Suprapubic skin (tissue), 4 donors: ENCODE measurements around the gene GRK4. TPM values are rescaled to one million over a fixed set of nuclear protein-coding genes. Genes with fewer than 3 reads are reported as not detected.
A peak's percentile ranks its signal among the peaks of the same experiment; 100 is the strongest.

Experiments used
- DNase-seq, 2 donors: peaks; one replicate each; pipeline ENCODE4 v3.0.0-alpha.2; 2019; ENCODE audit warnings: low spot score in 2 of 2
- H3K27ac ChIP-seq: fragments of 200-600 bp; sonication (generic); one replicate; pipeline ENCODE4 v1.5.1; 2019
- H3K27me3 ChIP-seq: fragments of 200-600 bp; sonication (generic); one replicate; pipeline ENCODE4 v1.5.1; 2019
- H3K36me3 ChIP-seq: fragments of 200-600 bp; sonication (generic); one replicate; pipeline ENCODE4 v1.5.1; 2019
- H3K4me1 ChIP-seq: fragments of 200-600 bp; sonication (generic); one replicate; pipeline ENCODE4 v1.5.1; 2019
- H3K4me3 ChIP-seq: fragments of 200-600 bp; sonication (generic); one replicate; pipeline ENCODE4 v1.5.1; 2019; ENCODE audit warnings: mild to moderate bottlenecking
- H3K9me3 ChIP-seq: fragments of 200-600 bp; sonication (generic); one replicate; pipeline ENCODE4 v1.5.1; 2019
- CTCF ChIP-seq, 2 donors: fragments of 200-600 bp in 1 of 2; fragments of 450-650 bp in 1 of 2; sonication (generic) in 1 of 2; IDR thresholded peaks; one replicate each; pipeline ENCODE4 v1.5.1; 2016 to 2019; ENCODE audit warnings: antibody characterized with exemption in 2 of 2, mild to moderate bottlenecking in 1 of 2, moderate library complexity in 1 of 2
- EP300 ChIP-seq: sonication (generic); formaldehyde crosslinking; IDR thresholded peaks from one replicate; pipeline ENCODE4 v1.6.1; 2017; ENCODE audit warnings: antibody characterized with exemption
- POLR2A ChIP-seq, 2 donors: fragments of 450-650 bp; IDR thresholded peaks; one replicate each; pipeline ENCODE4 v1.6.1; 2017; ENCODE audit warnings: antibody characterized with exemption in 2 of 2, mild to moderate bottlenecking in 2 of 2, moderate library complexity in 2 of 2
- POLR2AphosphoS5 ChIP-seq, 3 donors: sonication (generic); formaldehyde crosslinking; IDR thresholded peaks; one replicate each; pipeline ENCODE4 v1.6.1; 2017; ENCODE audit warnings: antibody characterized with exemption in 3 of 3
- WGBS: methylation state at CpG from one replicate; pipeline ENCODE4 v1.1.5; 2018; 5-methylcytosine and 5-hydroxymethylcytosine counted together
- total RNA-seq, 4 donors: library from RNA; depleted of rRNA; stranded (reverse); fragments of >200 nt; gene quantifications; one replicate each; pipeline ENCODE4 v1.1.0, GENCODE V29; 2016

The GRK4 gene
- total RNA-seq, 4 donors from 2014 or later, result 3.3 to 8.0 (median 4.6) TPM

DNA sequence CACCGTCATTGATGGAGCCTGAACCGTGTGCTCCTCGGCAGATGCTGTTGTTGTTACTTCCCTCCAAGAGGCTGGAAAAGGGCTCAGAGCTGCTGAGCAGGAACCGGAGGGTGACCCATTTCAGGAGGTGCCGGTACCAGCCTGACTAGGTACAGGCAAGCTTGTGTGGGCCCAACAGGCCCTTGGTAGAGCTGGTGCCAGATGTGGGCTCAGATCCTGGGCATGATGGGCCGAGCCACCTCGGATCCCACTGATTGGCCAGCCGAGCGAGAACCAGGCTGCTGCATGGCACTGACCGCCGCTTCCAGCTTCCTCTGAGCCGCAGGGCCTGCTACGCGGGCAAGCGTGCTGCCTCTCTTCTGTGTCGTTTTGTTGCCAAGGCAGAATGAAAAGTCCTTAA, 33.9 kb upstream of the GRK4 start:
- Histone ChIP-seq H3K9me3 (no peaks in the 10 kb centered on the region), H3K27me3 (no peaks in the 10 kb centered on the region), H3K4me1 (peaks cover 34% of the 10 kb centered on the region), H3K36me3 (peaks cover 70% of the 10 kb centered on the region), H3K27ac (no peak overlapping the region), H3K4me3 (no peak overlapping the region)
- peak; percentile 57 to 64 for DNase-seq
- 89% methylated on average over 9 of the region's 16 CpGs for WGBS
- no peak for TF ChIP-seq POLR2AphosphoS5 (IDR thresholded peaks at IDR 0.05)
- no peak for TF ChIP-seq EP300
- TF ChIP-seq POLR2A (IDR thresholded peaks at IDR 0.05), result no peak
- no peak for TF ChIP-seq CTCF (IDR thresholded peaks at IDR 0.05)

- TF ChIP-seq CTCF (IDR thresholded peaks at IDR 0.05), result no peak
- TF ChIP-seq POLR2AphosphoS5 (IDR thresholded peaks at IDR 0.05), result no peak
- no peak for TF ChIP-seq EP300
- TF ChIP-seq POLR2A (IDR thresholded peaks at IDR 0.05), result no peak
- H3K27me3 ChIP-seq, result no peaks in the 10 kb centered on the region
- WGBS, result 90% methylated on average over 9 of the region's 12 CpGs
- DNase-seq, result peak; percentile 64 to 76
- H3K9me3 ChIP-seq, result no peaks in the 10 kb centered on the region
- H3K4me1 ChIP-seq, result peaks cover 35% of the 10 kb centered on the region
- peak overlapping the region; percentile 35 for H3K27ac ChIP-seq
- H3K36me3 ChIP-seq, result peaks cover 67% of the 10 kb centered on the region
- H3K4me3 ChIP-seq, result no peak overlapping the region
Observed at GRCh38 chr4:2930135-2930757, 33.1 kb upstream of the GRK4 start.

GRCh38 chr4:2930758-2931511, 32.4 kb upstream of the GRK4 start:
- no peaks in the 10 kb centered on the region for H3K27me3 ChIP-seq
- WGBS, result no CpG with 5 or more reads among the region's 34 CpGs
- peaks cover 42% of the 10 kb centered on the region for H3K4me1 ChIP-seq
- peaks cover 60% of the 10 kb centered on the region for H3K36me3 ChIP-seq
- no peak overlapping the region for H3K4me3 ChIP-seq
- H3K27ac ChIP-seq, result peak overlapping the region; percentile 35
- H3K9me3 ChIP-seq, result no peaks in the 10 kb centered on the region
- peak; percentile 74 to 77 for DNase-seq
- TF ChIP-seq POLR2AphosphoS5 (IDR thresholded peaks at IDR 0.05), result no peak
- no peak for TF ChIP-seq POLR2A (IDR thresholded peaks at IDR 0.05)
- TF ChIP-seq EP300, result no peak
- no peak for TF ChIP-seq CTCF (IDR thresholded peaks at IDR 0.05)

GRCh38 chr4:2931512-2932301, 31.7 kb upstream of the GRK4 start:
- no peak for TF ChIP-seq POLR2AphosphoS5 (IDR thresholded peaks at IDR 0.05)
- TF ChIP-seq EP300, result no peak
- TF ChIP-seq POLR2A (IDR thresholded peaks at IDR 0.05), result no peak
- no peak for TF ChIP-seq CTCF (IDR thresholded peaks at IDR 0.05)
- H3K4me1 ChIP-seq, result peaks cover 50% of the 10 kb centered on the region
- no peak overlapping the region for H3K4me3 ChIP-seq
- peaks cover 53% of the 10 kb centered on the region for H3K36me3 ChIP-seq
- peak; percentile 74 to 85 for DNase-seq
- 42% methylated on average over 8 of the region's 38 CpGs for WGBS
- H3K27ac ChIP-seq, result peak overlapping the region; percentile 89
- H3K9me3 ChIP-seq, result no peaks in the 10 kb centered on the region
- H3K27me3 ChIP-seq, result no peaks in the 10 kb centered on the region
